Measurements from ENCODE around the gene AVPR2. TPM values are rescaled to one million over a fixed set of nuclear protein-coding genes. Genes with fewer than 3 reads are reported as not detected.

The AVPR2 gene
- total and polyA plus RNA-seq, 4 donors, result 0.05 TPM; not detected in 3

- Histone ChIP-seq H3K4me3 (ENCODE audit: low read depth in 1 of 3, low read length in 3 of 3) (peak within 1 kb of the TSS; percentile 81 to 90 (median 90)), H3K4me1 (ENCODE audit: control insufficient read depth in 4 of 4, insufficient read depth in 4 of 4, low read length in 3 of 4) (peaks cover 0 to 14% (median 9%) of the 10 kb centered on the region in 4 donors), H3K36me3 (ENCODE audit: control insufficient read depth in 4 of 4, insufficient read depth in 3 of 4, low read depth in 1 of 4, low read length in 3 of 4) (peaks cover 0 to 15% (median 1%) of the 10 kb centered on the region in 4 donors), H3K9me3 (ENCODE audit: control insufficient read depth in 4 of 4, low read length in 3 of 4) (no peaks in the 10 kb centered on the region), H3K27ac (ENCODE audit: low read depth in 1 of 2, low read length in 2 of 2) (no peak within 1 kb of the TSS), H3K27me3 (ENCODE audit: control insufficient read depth in 4 of 4, insufficient read depth in 4 of 4, low read length in 3 of 4) (no peaks in the 10 kb centered on the region), H3K9ac (ENCODE audit: low read depth in 1 of 2, low read length in 2 of 2) (peak within 1 kb of the TSS; percentile 13 to 75)
- no peak for TF ChIP-seq FOXA2 (IDR thresholded peaks at IDR 0.05)
- no peak for TF ChIP-seq NR2F2 (IDR thresholded peaks at IDR 0.05)
- no peak for TF ChIP-seq JUND (IDR thresholded peaks at IDR 0.05)
- no peak for TF ChIP-seq YY1 (IDR thresholded peaks at IDR 0.05)
- TF ChIP-seq ATF3 (IDR thresholded peaks at IDR 0.05), result no peak
- TF ChIP-seq HNF4G (IDR thresholded peaks at IDR 0.05), result no peak
- no peak for TF ChIP-seq FOXA1 (IDR thresholded peaks at IDR 0.05)
- TF ChIP-seq TAF1 (conservative IDR thresholded peaks at IDR 0.05), result no peak
- TF ChIP-seq EGR1 (IDR thresholded peaks at IDR 0.05; ENCODE audit: low read depth in 2 of 2), result no peak
- no peak for TF ChIP-seq HNF4A (conservative IDR thresholded peaks at IDR 0.05)
- TF ChIP-seq GABPA (IDR thresholded peaks at IDR 0.05 in 1 of 2, conservative IDR thresholded peaks at IDR 0.05 in 1 of 2), result no peak
- no peak for TF ChIP-seq CTCF (IDR thresholded peaks at IDR 0.05; ENCODE audit: low read depth, low read length, missing input control)
- under 1% methylated on average over 78 of the region's 87 CpGs for WGBS
- peak; percentile 72 for DNase-seq (ENCODE audit: low spot score)
Observed at GRCh38 chrX:153934762-153935325, 30.4 kb downstream of the AVPR2 start, which contains the start of gene NAA10. TSS of gene NAA10 (minus strand) at chrX:153935037. CDS start at chrX:153934904, 133 bp downstream.

GRCh38 chrX:153935326-153935851, 30.9 kb downstream of the AVPR2 start:
- H3K36me3 ChIP-seq (ENCODE audit: control insufficient read depth in 4 of 4, insufficient read depth in 3 of 4, low read depth in 1 of 4, low read length in 3 of 4), result peaks cover 0 to 11% (median under 1%) of the 10 kb centered on the region in 4 donors

More at GRCh38 chrX:153935326-153935851, 30.9 kb downstream of the AVPR2 start:
- Histone ChIP-seq H3K9ac (ENCODE audit: low read depth in 1 of 2, low read length in 2 of 2) (no peak overlapping the region), H3K9me3 (ENCODE audit: control insufficient read depth in 4 of 4, low read length in 3 of 4) (no peaks in the 10 kb centered on the region), H3K27ac (ENCODE audit: low read depth in 1 of 2, low read length in 2 of 2) (no peak overlapping the region), H3K4me1 (ENCODE audit: control insufficient read depth in 4 of 4, insufficient read depth in 4 of 4, low read length in 3 of 4) (peaks cover 0 to 14% (median 9%) of the 10 kb centered on the region in 4 donors), H3K4me3 (ENCODE audit: low read depth in 1 of 3, low read length in 3 of 3) (peak overlapping the region; percentile 7 to 90 (median 39)), H3K27me3 (ENCODE audit: control insufficient read depth in 4 of 4, insufficient read depth in 4 of 4, low read length in 3 of 4) (no peaks in the 10 kb centered on the region)
- DNase-seq (ENCODE audit: low spot score), result no peak
- WGBS, result 7% methylated on average over 32 of the region's 32 CpGs
- peak; percentile 7 for TF ChIP-seq SP1 (IDR thresholded peaks at IDR 0.05)
- TF ChIP-seq FOXA1 (IDR thresholded peaks at IDR 0.05), result no peak
- no peak for TF ChIP-seq ATF3 (IDR thresholded peaks at IDR 0.05)
- TF ChIP-seq RXRA (IDR thresholded peaks at IDR 0.05), result peak in 1 of 2 donors; percentile 47
- TF ChIP-seq ZBTB33 (IDR thresholded peaks at IDR 0.05), result no peak
